GM13977 (cell line): ENCODE results near the gene GPR158.

Source experiments
- DNase-seq: peaks from one replicate; pipeline ENCODE4 v3.0.0; 2012; ENCODE audit warnings: low spot score
- CTCF ChIP-seq: IDR thresholded peaks from 2 replicates; pipeline ENCODE4 v1.5.1; 2012; ENCODE audit warnings: mild to moderate bottlenecking, control low read depth; ENCODE audit not compliant: insufficient read depth; ENCODE audit errors: extremely low read depth, missing control alignments
- in situ Hi-C: fragments of 300-500 bp; cut with MboI; formaldehyde crosslinking; loops from one replicate; pipeline ENCODE4 v1.12.0; 2022; ENCODE audit warnings: low sequenced_read_pairs, low pct_unique_long_range_greater_than_20kb, mixed read lengths, inconsistent platforms; ENCODE audit not compliant: unreplicated experiment

The GPR158 gene

GRCh38 chr10:25578061-25578460 lies 403.3 kb downstream of the GPR158 start:
- TF ChIP-seq CTCF, result no peak
- in situ Hi-C loops, result no loop called here
- DNase-seq, result no peak

GRCh38 chr10:25582961-25583360 lies 408.2 kb downstream of the GPR158 start:
- DNase-seq, result no peak
- no peak for TF ChIP-seq CTCF
- in situ Hi-C loops, result no loop called here

GRCh38 chr10:25600651-25601050 lies 425.9 kb downstream of the GPR158 start:
- no peak for DNase-seq
- in situ Hi-C loops, result no loop called here
- no peak for TF ChIP-seq CTCF

GRCh38 chr10:25604591-25604990 lies 429.8 kb downstream of the GPR158 start:
- in situ Hi-C loops, result no loop called here
- no peak for TF ChIP-seq CTCF
- no peak for DNase-seq

- DNase-seq, result no peak
- TF ChIP-seq CTCF, result no peak
- in situ Hi-C loops, result no loop called here
These were observed 439.9 kb downstream of the GPR158 start for GRCh38 chr10:25614652-25615051.

- DNase-seq, result no peak
- TF ChIP-seq CTCF, result no peak
- in situ Hi-C loops, result no loop called here
These were observed 441.1 kb downstream of the GPR158 start for GRCh38 chr10:25615926-25616325.
